ENCODE measurements around the gene GMEB1. TPM values are rescaled to one million over a fixed set of nuclear protein-coding genes. Genes with fewer than 3 reads are reported as not detected.

The GMEB1 gene
- total and polyA plus RNA-seq, 2 donors (not counting 3 experiments of a cell fraction or from before 2014, with no cell fraction given) = 8.1 to 16.0 TPM

GRCh38 chr1:28646040-28646439, 22.5 kb upstream of the GMEB1 start:
- no peak overlapping the region for H3K4me3 ChIP-seq (replicated peaks in 1 of 3; ENCODE audit: insufficient read depth in 1 of 3, low read depth in 1 of 3, low read length in 3 of 3)
- H3K4me2 ChIP-seq (ENCODE audit: insufficient read depth, low read length) = no peak overlapping the region
- no peaks in the 10 kb centered on the region for H3K9me3 ChIP-seq (replicated peaks; ENCODE audit: control insufficient read depth, insufficient read depth, low read length)
- peaks cover 7% of the 10 kb centered on the region for H3K79me2 ChIP-seq (ENCODE audit: control insufficient read depth, insufficient read depth, low read length)
- H3K36me3 ChIP-seq (ENCODE audit: control insufficient read depth in 2 of 2, extremely low read depth in 1 of 2, insufficient read depth in 2 of 2, low read length in 2 of 2) = no peaks in the 10 kb centered on the region
- peaks cover 21% of the 10 kb centered on the region for H3K4me1 ChIP-seq (ENCODE audit: control insufficient read depth, extremely low read depth, insufficient read depth, low read length)
- no peaks in the 10 kb centered on the region for H3K27me3 ChIP-seq (ENCODE audit: control insufficient read depth in 2 of 2, insufficient read depth in 2 of 2, low read length in 2 of 2)
- H2AFZ ChIP-seq (ENCODE audit: low read depth, low read length) = no peak overlapping the region
- no TSS peak for BruUV-seq (replicated peaks)
- intact Hi-C loops (cut with micrococcal nuclease) (no loop called here), dilution Hi-C loops (cut with MboI; ENCODE audit: extremely low pct_ligation_motif_present, low sequenced_read_pairs) (no loop called here)
- FAIRE-seq (no peak), DNase-seq (ENCODE audit: low read depth, low spot score) (no peak)
- TF ChIP-seq JUN (IDR thresholded peaks at IDR 0.05; ENCODE audit: borderline replicate concordance, insufficient read depth, insufficient read length, low read depth) (no peak), MYC (IDR thresholded peaks at IDR 0.05; ENCODE audit: low read depth, low read length) (no peak), FOS (IDR thresholded peaks at IDR 0.05; ENCODE audit: borderline replicate concordance, insufficient read depth, low read length) (no peak), MAX (IDR thresholded peaks at IDR 0.05; ENCODE audit: insufficient read depth, insufficient read length) (no peak), CTCF (IDR thresholded peaks at IDR 0.05; ENCODE audit: extremely low read depth in 1 of 2, insufficient read depth in 1 of 2, low read depth in 1 of 2, low read length in 2 of 2) (no peak), EZH2 (IDR thresholded peaks at IDR 0.05; ENCODE audit: borderline replicate concordance, low read depth, low read length, severe bottlenecking) (no peak), POLR2AphosphoS5 (IDR thresholded peaks at IDR 0.05; ENCODE audit: insufficient read depth, low read depth, low read length) (no peak)
- ChIA-PET POLR2A (interaction anchor here (0.7 kb wide), 1 partner anchor 65 kb away, joined by 3 read pairs; no protein-coding TSS in a partner anchor), CTCF (interaction anchor here (0.8 kb wide), 1 partner anchor 230 kb away, joined by 3 read pairs; no protein-coding TSS in a partner anchor)
- H3K9me1 ChIP-seq (replicated peaks; ENCODE audit: control insufficient read depth, extremely low read depth, insufficient read depth, low read length) = no peaks in the 10 kb centered on the region
- no peak overlapping the region for H3K27ac ChIP-seq (ENCODE audit: insufficient read depth, low read depth, low read length)
- H3K9ac ChIP-seq (replicated peaks; ENCODE audit: extremely low read depth, insufficient read depth, low read length) = no peak overlapping the region
- H4K20me1 ChIP-seq (replicated peaks; ENCODE audit: control insufficient read depth, extremely low read depth, insufficient read depth, low read length) = no peaks in the 10 kb centered on the region
